WI38 (cell line): Measurements from ENCODE around the gene HINFP.

Experiments
- H3K4me3 ChIP-seq: 2 replicates; pipeline ENCODE4 v1.5.1; 2011; ENCODE audit warnings: low read depth, mild to moderate bottlenecking, control low read depth, low read length
- TF ChIP-seq, protein P1 (sequence below): IDR thresholded peaks from 2 replicates; pipeline ENCODE4 v1.5.1; 2012; ENCODE audit warnings: low read depth, mild to moderate bottlenecking, control low read depth, low read length

HINFP gene

DNA sequence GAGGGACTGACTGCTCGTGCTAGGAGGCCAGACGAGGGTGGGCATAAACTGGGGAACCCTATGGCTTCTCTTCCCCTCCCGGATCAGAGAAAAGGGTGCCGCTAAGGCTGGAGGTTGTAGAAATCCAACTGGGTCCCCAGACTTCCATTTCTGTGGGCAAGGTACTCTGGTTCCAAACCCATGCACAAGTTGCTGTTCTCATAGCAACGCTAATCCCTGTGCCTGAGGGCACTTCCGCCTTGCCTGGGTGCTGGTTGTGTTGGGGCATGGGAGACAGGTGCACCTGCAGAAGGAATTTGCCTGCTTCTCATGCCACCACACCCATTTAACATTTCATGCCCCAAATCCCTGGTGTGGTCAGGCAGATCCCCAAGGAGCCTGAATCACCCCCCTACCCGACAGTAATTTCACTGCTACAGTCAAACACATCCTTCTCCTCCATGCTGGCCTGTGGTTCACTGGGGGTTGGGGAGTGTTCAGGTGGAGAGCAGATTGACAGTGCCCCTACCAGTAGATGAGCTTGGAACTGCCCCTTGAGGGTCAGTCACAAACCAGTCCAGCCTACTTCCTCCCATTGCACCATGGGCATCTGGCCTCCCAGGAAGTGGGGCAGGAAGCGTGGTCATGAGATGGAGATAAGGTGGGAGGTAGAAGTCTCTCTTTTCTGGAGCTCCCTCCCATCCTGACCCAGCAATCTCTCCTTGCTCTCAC is 13.1 kb upstream of the HINFP start:
- peak overlapping the region; percentile 76 for H3K4me3 ChIP-seq
- TF ChIP-seq, protein P1, sequence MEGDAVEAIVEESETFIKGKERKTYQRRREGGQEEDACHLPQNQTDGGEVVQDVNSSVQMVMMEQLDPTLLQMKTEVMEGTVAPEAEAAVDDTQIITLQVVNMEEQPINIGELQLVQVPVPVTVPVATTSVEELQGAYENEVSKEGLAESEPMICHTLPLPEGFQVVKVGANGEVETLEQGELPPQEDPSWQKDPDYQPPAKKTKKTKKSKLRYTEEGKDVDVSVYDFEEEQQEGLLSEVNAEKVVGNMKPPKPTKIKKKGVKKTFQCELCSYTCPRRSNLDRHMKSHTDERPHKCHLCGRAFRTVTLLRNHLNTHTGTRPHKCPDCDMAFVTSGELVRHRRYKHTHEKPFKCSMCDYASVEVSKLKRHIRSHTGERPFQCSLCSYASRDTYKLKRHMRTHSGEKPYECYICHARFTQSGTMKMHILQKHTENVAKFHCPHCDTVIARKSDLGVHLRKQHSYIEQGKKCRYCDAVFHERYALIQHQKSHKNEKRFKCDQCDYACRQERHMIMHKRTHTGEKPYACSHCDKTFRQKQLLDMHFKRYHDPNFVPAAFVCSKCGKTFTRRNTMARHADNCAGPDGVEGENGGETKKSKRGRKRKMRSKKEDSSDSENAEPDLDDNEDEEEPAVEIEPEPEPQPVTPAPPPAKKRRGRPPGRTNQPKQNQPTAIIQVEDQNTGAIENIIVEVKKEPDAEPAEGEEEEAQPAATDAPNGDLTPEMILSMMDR = no peak

DNA sequence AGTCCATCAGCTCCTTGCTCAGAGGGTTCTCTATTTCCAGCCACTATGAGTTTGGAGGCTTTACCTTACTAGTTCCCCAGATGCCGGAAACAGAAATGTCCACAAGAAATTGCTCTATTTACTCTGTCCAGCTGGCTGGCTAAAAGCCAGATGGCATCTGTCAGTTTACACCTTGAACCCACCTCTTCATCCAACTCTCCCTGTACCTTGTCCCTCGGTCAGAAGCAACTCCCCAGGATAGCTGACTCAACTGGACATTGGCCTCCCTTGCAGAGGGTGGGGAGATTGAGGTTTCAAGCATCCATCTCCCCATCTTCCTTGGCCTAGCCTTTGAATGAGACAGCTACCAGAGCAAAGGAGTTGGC is 12.5 kb upstream of the HINFP start:
- TF ChIP-seq, protein P1 = no peak
- H3K4me3 ChIP-seq = peak overlapping the region; percentile 76

DNA sequence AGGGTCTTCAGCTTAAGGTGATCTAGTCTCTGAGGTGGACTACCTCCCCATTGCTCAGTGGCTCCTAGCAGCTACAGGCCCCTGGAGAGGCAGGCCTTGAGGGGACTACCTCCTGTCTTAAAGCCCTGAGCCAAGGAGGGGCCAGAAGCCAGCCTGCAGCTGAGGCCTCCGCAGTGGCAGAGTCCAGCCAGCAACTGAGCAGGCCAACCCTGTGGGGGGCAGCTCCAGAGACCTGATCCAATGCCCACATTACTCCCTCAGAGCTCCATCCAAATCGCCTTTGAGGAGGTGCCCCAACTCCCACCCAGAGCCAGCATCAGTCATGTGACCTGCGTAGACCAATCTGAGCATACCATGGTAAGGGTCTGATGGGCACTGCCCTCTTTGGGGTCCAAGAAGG is 11.5 kb upstream of the HINFP start:
- TF ChIP-seq, protein P1 = no peak
- no peak overlapping the region for H3K4me3 ChIP-seq

DNA sequence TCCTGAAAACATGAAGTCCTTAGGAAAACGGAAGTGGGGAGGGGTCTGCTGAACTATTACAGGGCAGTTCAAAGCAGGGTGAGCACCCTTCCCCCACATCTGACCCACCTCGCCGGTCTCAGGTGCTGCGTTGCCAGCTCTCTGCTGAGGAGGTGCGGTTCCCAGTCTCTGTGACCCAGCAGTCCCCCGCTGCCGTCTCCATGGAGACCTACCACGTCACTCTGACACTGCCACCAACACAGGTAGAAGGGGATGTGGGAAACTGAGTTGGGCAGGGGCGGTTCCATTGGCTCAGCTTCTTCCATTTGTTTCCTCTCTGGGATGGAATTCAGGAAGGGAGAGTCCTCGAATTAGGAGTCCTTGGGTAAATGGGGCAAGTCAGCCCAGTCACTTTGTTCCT is 10.9 kb upstream of the HINFP start:
- H3K4me3 ChIP-seq = no peak overlapping the region
- TF ChIP-seq, protein P1 = no peak

DNA sequence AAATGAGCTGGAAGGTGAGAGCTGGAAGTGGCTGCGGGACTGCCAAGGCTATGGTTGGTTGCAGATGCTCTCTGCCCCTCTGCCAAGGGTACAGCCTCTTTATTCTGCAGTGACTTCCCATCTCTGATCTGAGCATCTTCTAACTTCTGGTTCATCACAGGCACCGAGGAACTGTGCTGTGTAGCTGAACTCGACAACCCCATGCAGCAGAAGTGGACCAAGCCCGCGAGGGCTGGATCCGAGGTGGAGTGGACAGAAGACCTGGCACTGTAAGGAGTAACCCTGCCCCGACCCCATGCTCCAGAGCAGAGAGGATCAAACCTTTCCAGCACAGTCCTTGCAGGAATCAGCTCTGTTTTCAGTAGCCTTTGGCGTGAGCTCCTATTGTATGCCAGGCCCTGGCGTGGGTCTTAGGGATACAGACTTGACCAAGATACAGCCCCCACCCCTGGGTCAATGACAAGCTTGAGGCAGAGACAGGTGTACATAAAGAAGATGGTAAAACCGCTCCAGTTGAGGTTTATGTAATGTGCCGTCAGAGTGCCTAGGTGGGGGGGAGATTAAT is 9.9 kb upstream of the HINFP start:
- TF ChIP-seq, protein P1 = no peak
- H3K4me3 ChIP-seq = no peak overlapping the region

DNA sequence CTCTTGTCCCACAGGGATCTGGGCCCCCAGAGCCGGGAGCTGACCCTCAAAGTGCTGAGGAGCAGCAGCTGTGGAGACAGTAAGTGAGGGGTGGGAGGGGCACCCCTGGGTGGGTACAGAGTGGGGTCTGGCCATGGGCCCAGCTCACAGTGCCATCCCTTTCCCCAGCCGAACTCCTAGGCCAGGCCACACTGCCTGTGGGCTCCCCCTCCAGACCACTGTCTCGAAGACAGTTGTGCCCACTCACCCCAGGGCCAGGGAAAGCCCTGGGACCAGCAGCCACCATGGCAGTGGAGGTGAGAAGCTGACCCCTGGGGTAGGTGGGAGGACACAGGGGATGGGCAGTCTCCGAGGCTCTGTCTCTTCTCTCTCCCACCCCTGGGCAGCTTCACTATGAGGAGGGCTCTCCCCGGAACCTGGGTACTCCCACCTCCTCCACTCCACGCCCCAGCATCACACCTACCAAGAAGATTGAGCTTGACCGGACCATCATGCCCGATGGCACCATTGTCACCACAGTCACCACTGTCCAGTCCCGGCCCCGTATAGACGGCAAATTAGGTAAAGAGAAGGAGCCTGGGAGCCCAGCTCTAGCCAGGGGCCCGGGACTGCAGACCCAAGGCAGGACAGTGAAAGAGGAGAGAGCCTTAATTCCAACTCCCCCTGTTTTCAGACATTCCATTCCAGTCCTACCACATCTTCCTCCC is 8.9 kb upstream of the HINFP start:
- no peak overlapping the region for H3K4me3 ChIP-seq
- TF ChIP-seq, protein P1 = no peak

DNA sequence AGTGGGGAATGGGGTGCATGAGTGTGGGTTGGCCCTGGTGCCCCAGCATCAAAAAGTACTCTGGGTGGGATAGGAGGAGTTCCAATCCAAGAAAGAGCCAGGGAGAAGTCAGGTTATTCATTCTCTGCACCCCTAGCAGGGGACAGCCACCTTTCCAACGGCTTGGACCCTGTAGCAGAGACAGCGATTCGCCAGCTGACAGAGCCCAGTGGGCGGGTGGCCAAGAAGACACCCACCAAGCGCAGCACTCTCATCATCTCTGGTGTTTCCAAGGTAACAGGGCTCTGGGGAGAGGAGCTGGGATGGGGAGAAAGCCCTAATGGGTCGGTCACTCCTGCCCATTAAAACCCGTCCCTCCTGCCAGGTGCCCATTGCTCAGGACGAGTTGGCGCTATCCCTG is 7.7 kb upstream of the HINFP start:
- TF ChIP-seq, protein P1 = no peak
- no peak overlapping the region for H3K4me3 ChIP-seq
